ENCODE results near the gene DOK3. TPM values are rescaled to one million over a fixed set of nuclear protein-coding genes. Genes with fewer than 3 reads are reported as not detected.

Gene DOK3, protein sequence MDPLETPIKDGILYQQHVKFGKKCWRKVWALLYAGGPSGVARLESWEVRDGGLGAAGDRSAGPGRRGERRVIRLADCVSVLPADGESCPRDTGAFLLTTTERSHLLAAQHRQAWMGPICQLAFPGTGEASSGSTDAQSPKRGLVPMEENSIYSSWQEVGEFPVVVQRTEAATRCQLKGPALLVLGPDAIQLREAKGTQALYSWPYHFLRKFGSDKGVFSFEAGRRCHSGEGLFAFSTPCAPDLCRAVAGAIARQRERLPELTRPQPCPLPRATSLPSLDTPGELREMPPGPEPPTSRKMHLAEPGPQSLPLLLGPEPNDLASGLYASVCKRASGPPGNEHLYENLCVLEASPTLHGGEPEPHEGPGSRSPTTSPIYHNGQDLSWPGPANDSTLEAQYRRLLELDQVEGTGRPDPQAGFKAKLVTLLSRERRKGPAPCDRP
- 1.1 and 1.4 TPM in 2 replicates for total RNA-seq

DNA sequence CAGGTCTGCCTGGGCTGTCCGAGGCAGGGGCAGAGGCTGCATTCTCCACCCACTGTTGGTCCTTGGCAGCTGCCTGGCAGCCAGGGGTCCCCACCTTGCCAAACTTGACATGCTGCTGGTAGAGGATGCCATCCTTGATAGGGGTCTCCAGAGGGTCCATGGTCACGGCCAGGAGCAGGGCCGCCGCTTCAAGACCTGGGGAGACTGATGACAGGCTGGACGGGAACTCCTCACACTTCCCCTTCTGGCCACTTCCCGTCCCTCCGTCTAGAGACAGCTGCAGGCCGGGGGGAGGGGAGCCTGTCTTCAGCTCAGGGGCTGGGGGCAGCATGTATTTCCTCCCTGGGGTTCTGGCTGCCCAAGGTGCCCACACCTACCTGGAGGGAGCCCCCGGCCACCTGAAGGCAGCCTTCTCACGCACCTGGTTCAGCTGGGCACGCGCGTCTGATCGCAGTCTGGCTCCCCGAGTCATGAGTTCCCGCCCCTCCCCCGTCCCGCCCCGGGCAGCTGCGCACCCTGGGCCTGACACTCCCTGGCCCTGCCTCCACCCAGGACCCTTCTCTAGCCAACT, at the start of gene DOK3:
TSS of gene DOK3 (minus strand) at position 446 of the 571 bp plus-strand sequence. CDS start at position 160, 286 bp downstream.

DNA sequence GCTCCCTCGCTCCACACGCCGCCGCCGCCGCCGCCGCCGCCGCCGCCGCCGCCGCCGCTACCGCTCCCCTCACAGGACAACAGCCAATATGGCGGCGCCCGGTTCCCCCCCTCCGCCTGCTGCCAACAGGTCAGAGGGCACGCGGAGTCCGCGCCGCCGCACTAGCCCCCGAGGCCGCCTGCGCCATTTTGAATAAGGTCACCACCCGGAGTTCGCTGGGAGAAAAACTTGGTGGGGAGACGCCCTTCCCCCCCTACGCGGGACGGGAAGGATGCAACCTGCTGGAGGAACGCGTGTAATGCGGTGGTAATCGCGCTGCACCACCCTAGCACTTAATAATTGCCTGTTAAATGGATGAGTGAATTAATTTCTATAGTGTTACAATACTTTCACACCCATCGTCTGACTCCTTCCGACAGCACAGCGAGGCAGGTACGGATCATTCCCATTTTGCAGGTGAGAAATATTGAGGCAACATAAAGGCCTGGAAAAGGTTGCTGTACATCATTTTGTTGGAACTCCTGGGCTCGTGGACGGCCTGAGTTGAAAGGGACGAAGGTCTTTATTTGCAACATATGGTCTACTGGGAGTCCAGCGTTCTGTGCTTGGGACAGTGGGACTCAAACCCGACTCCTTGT, 45.0 kb upstream of the DOK3 start, which contains the start of gene FAM193B:
TSS of gene FAM193B (minus strand) at position 90 of the 638 bp plus-strand sequence. CDS start 105 bp downstream, outside the sequence.

DNA sequence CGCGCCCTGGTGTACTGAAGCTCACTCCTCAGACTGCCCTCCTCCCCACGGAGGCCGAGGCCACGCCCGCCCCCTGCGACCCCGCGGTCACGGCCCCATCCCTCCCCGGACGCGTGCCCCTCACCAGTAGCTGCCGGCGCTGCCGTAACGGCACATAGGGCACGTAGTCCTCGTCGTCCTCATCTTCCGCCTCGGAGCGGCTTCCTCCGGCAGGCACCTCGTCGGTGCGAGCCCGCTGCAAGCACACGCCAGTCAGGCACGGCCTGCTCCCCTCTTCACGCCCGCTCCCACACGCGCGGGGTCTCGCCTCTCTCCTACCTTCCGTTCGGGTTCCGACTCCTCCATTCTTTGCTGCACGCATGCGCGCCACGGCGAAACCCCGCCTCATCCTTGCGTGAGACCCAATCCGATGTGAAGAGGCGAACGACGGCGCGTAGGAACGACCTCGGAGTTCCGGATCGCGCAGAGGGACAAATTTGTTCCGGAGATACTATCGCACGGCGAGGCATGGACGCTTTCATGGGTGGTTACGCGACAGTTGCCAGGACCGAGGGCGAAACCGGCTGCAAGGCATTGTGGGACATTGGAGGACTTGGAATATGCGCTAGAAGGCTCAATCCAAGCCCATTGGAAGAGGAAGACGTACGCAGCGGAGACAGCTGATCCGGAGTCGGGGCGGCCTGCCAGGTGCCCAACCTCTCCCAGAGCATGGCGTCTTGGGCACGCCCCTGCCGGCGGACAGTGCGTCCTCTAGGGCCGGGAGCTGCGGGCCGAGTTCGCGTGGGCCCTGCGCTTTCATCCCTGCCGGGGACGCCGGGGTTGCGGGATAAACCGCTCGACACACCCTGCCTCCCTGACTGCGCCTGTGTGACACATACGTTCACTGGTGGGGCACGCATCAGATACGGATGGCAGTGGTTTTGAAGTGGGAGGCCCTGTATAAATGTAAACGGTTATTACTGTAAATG, 7.3 kb upstream of the DOK3 start, which contains the start of gene DDX41:
TSS of gene DDX41 (minus strand) at position 361 of the 968 bp plus-strand sequence. CDS start at position 345, 16 bp downstream.

DNA sequence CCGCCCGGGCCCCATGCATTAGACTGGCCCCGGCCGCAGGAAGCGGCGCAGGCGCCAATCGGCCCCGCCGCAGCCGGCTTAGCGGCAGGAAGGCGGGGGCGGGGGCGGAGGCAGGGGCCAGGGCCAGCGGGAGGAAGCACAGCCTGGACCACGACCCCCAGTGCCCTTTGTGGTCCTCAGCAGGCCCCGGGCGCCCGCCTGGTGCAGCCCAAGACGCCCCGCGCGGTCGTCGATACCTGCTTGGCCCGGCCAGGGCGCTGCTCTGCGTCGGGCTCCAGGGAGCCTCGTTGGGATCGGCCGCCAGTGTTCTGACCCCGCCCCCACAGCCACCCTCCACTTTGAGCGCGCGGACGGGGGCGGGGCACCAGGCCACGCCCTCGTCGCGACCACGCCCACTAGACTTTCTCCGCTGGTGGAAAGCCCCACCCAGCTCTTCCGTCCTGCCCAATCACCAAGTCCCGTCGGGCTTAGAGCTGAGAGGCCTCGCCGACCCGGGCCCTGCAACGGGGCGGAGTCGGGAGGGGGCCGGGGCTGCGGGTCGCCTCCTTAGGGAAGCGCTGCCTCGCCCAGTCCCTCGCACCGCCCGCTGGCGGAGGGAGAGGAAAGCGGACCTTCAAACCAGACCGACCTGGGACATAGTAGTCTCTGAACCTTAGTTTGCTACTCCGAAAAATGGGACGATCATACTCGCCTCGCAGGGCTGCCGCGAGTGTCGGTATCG, 12.2 kb downstream of the DOK3 start, which contains the start of gene PDLIM7:
TSS of gene PDLIM7 (minus strand) at position 313 of the 721 bp plus-strand sequence. CDS start 1,092 bp downstream, outside the sequence.

DNA sequence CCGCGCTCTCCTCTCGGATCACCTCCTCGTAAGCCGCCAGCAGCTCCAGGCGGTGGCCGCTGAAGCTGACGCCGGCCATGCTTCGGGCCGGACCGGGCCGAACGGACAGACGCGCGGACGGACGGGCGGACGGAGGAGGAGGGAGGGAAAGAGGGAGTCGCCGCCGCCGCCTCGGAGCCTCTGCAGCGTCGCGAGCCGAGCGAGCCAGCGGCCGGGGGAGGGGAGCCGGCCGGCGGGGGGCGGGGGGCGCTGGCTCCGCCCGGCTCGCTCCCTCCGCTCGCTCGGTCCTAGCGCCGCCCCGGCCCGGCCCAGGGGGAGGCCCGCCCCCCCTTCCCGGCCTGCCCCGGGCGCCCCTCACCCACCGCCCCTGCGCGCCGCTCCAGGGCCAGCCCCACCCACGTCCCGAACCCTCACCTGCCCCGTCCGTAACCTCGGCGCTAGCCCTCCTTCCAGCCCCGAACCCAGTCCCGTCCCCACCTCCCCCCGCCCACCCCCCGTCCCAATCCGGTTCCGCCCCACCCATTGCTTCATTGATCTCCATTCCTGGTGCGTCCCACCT, 36.1 kb downstream of the DOK3 start, which contains the start of gene DBN1:
TSS of gene DBN1 (minus strand) at position 192 of the 559 bp plus-strand sequence. CDS start at position 79, 113 bp downstream.

Other genes starting within 250 kb of the DOK3 start
- 9.9 and 11.9 TPM in 2 replicates for gene RAB24, start 206.1 kb downstream of the DOK3 start, total RNA-seq
- gene PRELID1, start 206.0 kb downstream of the DOK3 start, total RNA-seq: 115 and 123 TPM in 2 replicates
- 8.8 and 15.4 TPM in 2 replicates for gene MXD3, start 197.9 kb downstream of the DOK3 start, total RNA-seq
- gene LMAN2, start 158.2 kb downstream of the DOK3 start, total RNA-seq: 263 and 352 TPM in 2 replicates
- gene RGS14, start 151.9 kb downstream of the DOK3 start, total RNA-seq: 2.5 and 4.4 TPM in 2 replicates
- gene SLC34A1, start 125.4 kb downstream of the DOK3 start, total RNA-seq: not detected in 2 replicates
- gene PFN3, start 109.2 kb downstream of the DOK3 start, total RNA-seq: 1.1 TPM in 1 of 2 replicates, not detected in the other
- gene F12, start 100.3 kb downstream of the DOK3 start, total RNA-seq: 0.37 and 0.39 TPM in 2 replicates
- 19.5 and 33.2 TPM in 2 replicates for gene GRK6, start 83.2 kb downstream of the DOK3 start, total RNA-seq
- 26.1 and 33.8 TPM in 2 replicates for gene PRR7, start 63.0 kb downstream of the DOK3 start, total RNA-seq
- gene DBN1, start 36.2 kb downstream of the DOK3 start, total RNA-seq: 160 and 173 TPM in 2 replicates
- gene PDLIM7, start 12.2 kb downstream of the DOK3 start, total RNA-seq: 63.9 and 69.4 TPM in 2 replicates
- gene DDX41, start 7.1 kb upstream of the DOK3 start, total RNA-seq: 55.5 and 90.4 TPM in 2 replicates
- gene FAM193B, start 44.7 kb upstream of the DOK3 start, total RNA-seq: 29.4 and 30.7 TPM in 2 replicates
- gene TMED9, start 82.4 kb upstream of the DOK3 start, total RNA-seq: 59.2 and 66.5 TPM in 2 replicates
- 23.1 and 26.6 TPM in 2 replicates for gene B4GALT7, start 90.3 kb upstream of the DOK3 start, total RNA-seq